SK-N-SH (cell line): ENCODE data around the gene MRPL55. TPM values are rescaled to one million over a fixed set of nuclear protein-coding genes. Genes with fewer than 3 reads are reported as not detected.

Experiments
- CTCF ChIA-PET: fragments of 300-600, 350-600 bp; formaldehyde crosslinking; extraction: SDS; loops from one replicate; lab custom pipeline; 2021; lab: Yijun Ruan, JAX
- POLR2A ChIA-PET: fragments of 350-600 bp; sonication (Branson Sonifier 250); formaldehyde crosslinking; extraction: SDS; loops from one replicate; lab custom pipeline; 2020; ENCODE audit warnings: antibody characterized with exemption, inconsistent platforms; lab: Yijun Ruan, JAX
- DNase-seq: peaks from one replicate; pipeline ENCODE4 v3.0.0; 2012
- H2AFZ ChIP-seq: fragments of 200-600 bp; sonication (generic); 2 replicates; pipeline ENCODE4 v1.8.1; 2016; ENCODE audit warnings: antibody characterized with exemption, mild to moderate bottlenecking, low read depth
- H3F3A ChIP-seq: fragments of 200-600 bp; sonication (generic); replicated peaks from 2 replicates; pipeline ENCODE3; 2016; ENCODE audit warnings: antibody characterized with exemption, mild to moderate bottlenecking; ENCODE audit not compliant: insufficient read depth
- H3K27ac ChIP-seq, 2 experiments: fragments of 200-500 bp in 1 of 2; fragments of 200-600 bp in 1 of 2; sonication (Bioruptor generic) in 1 of 2; sonication (generic), shearing (Covaris generic) in 1 of 2; 2 replicates each; pipeline versions ENCODE4 v1.5.1 to v1.6.1; 2014 to 2016; ENCODE audit warnings: low read depth in 2 of 2, inconsistent platforms in 1 of 2, low read length in 1 of 2, mild to moderate bottlenecking in 1 of 2, mixed read lengths in 1 of 2
- H3K27me3 ChIP-seq: fragments of 200-600 bp; sonication (generic), shearing (Covaris generic); 2 replicates; pipeline ENCODE4 v1.6.1; 2016; ENCODE audit warnings: mixed run types; ENCODE audit not compliant: insufficient read depth
- H3K36me3 ChIP-seq, 2 experiments: fragments of 200-500 bp in 1 of 2; fragments of 200-600 bp in 1 of 2; sonication (Bioruptor generic) in 1 of 2; sonication (generic) in 1 of 2; replicated peaks in 1 of 2; 2 replicates each; pipeline versions ENCODE3 to v1.5.1; 2014 to 2016; ENCODE audit warnings: low read length in 1 of 2, mild to moderate bottlenecking in 1 of 2; ENCODE audit not compliant: insufficient read depth in 2 of 2, control insufficient read depth in 1 of 2
- H3K4me1 ChIP-seq, 2 experiments: fragments of 200-500 bp in 1 of 2; fragments of 200-600 bp in 1 of 2; sonication (Bioruptor generic) in 1 of 2; sonication (generic), shearing (Covaris generic) in 1 of 2; 2 replicates each; pipeline versions ENCODE4 v1.5.1 to v1.6.1; 2014 to 2016; ENCODE audit warnings: low read depth in 1 of 2, low read length in 1 of 2, mixed run types in 1 of 2; ENCODE audit not compliant: insufficient read depth in 2 of 2, control insufficient read depth in 1 of 2
- H3K4me2 ChIP-seq: fragments of 200-600 bp; sonication (generic), shearing (Covaris generic); 2 replicates; pipeline ENCODE4 v1.6.1; 2017; ENCODE audit warnings: mixed run types
- H3K4me3 ChIP-seq, 2 experiments: fragments of 200-500 bp in 1 of 2; fragments of 200-600 bp in 1 of 2; sonication (Bioruptor generic) in 1 of 2; sonication (generic), shearing (Covaris generic) in 1 of 2; 2 replicates each; pipeline versions ENCODE4 v1.5.1 to v1.8.1; 2014 to 2016; ENCODE audit warnings: low read depth in 2 of 2, inconsistent platforms in 1 of 2, low read length in 1 of 2, mild to moderate bottlenecking in 1 of 2, mixed read lengths in 1 of 2, moderate library complexity in 1 of 2
- H3K79me2 ChIP-seq: fragments of 200-600 bp; sonication (generic); 2 replicates; pipeline ENCODE4 v1.8.1; 2017; ENCODE audit warnings: mild to moderate bottlenecking; ENCODE audit not compliant: insufficient read depth
- H3K9ac ChIP-seq: fragments of 200-600 bp; sonication (generic); 2 replicates; pipeline ENCODE4 v1.6.1; 2017; ENCODE audit warnings: mixed run types
- H3K9me2 ChIP-seq: fragments of 200-600 bp; sonication (generic); 2 replicates; pipeline ENCODE4 v1.6.1; 2017; ENCODE audit warnings: mixed run types
- H3K9me3 ChIP-seq: fragments of 200-600 bp; sonication (generic); 2 replicates; pipeline ENCODE4 v1.6.1; 2017; ENCODE audit warnings: mixed run types, mild to moderate bottlenecking, moderate library complexity
- H4K20me1 ChIP-seq: fragments of 200-600 bp; sonication (generic); 2 replicates; pipeline ENCODE4 v1.6.1; 2017; ENCODE audit warnings: mild to moderate bottlenecking, mixed run types; ENCODE audit not compliant: insufficient read depth
- CHD2 ChIP-seq: fragments of 150-350 bp; IDR thresholded peaks from 2 replicates; pipeline ENCODE4 v1.6.1; 2018; ENCODE audit warnings: low read length; ENCODE audit not compliant: partially characterized antibody
- EP300 ChIP-seq, 2 experiments: IDR thresholded peaks; 2 replicates each; pipeline versions ENCODE4 v1.4.0 to v1.6.1; 2012; ENCODE audit warnings: borderline replicate concordance in 1 of 2, low read depth in 1 of 2, low read length in 1 of 2
- EZH2phosphoT487 ChIP-seq: fragments of 200-600 bp; sonication (generic); IDR thresholded peaks from 2 replicates; pipeline ENCODE4 v1.6.1; 2017; ENCODE audit warnings: low read depth, mixed run types, mild to moderate bottlenecking, antibody characterized with exemption, moderate library complexity, borderline replicate concordance
- FOXM1 ChIP-seq: IDR thresholded peaks from 2 replicates; pipeline ENCODE4 v1.4.0; 2012; ENCODE audit warnings: low read depth, mild to moderate bottlenecking
- GABPA ChIP-seq: IDR thresholded peaks from 2 replicates; pipeline ENCODE4 v1.4.0; 2012; ENCODE audit warnings: low read depth, mild to moderate bottlenecking
- IRF3 ChIP-seq: fragments of 150-350 bp; IDR thresholded peaks from 2 replicates; pipeline ENCODE4 v1.6.1; 2016; ENCODE audit warnings: mild to moderate bottlenecking, low read depth, low read length
- JUND ChIP-seq: IDR thresholded peaks from 2 replicates; pipeline ENCODE4 v1.4.0; 2012
- MXI1 ChIP-seq: IDR thresholded peaks from 2 replicates; pipeline ENCODE4 v1.6.1; 2012; ENCODE audit warnings: mild to moderate bottlenecking, low read depth, low read length, improper control_type of control experiment
- NRF1 ChIP-seq: IDR thresholded peaks from 2 replicates; pipeline ENCODE4 v1.6.1; 2012; ENCODE audit warnings: low read depth, mild to moderate bottlenecking, low read length
- POLR2AphosphoS5 ChIP-seq: IDR thresholded peaks from 2 replicates; pipeline ENCODE4 v1.6.1; 2012; ENCODE audit warnings: low read depth, low read length
- RCOR1 ChIP-seq: fragments of 150-350 bp; IDR thresholded peaks from 2 replicates; pipeline ENCODE4 v1.6.1; 2017; ENCODE audit warnings: antibody characterized with exemption, low read length
- REST ChIP-seq: IDR thresholded peaks from 2 replicates; pipeline ENCODE4 v1.6.1; 2012; ENCODE audit warnings: mild to moderate bottlenecking, low read depth, low read length, moderate library complexity
- RXRA ChIP-seq: IDR thresholded peaks from 2 replicates; pipeline ENCODE4 v1.4.0; 2012; ENCODE audit warnings: low read depth, mild to moderate bottlenecking, borderline replicate concordance
- WGBS: methylation state at CpG from one replicate; pipeline ENCODE4 v1.1.6; 2017; ENCODE audit warnings: low lambda C conversion rate; 5-methylcytosine and 5-hydroxymethylcytosine counted together
- polyA plus RNA-seq, 3 experiments: library from polyadenylated mRNA; depleted of rRNA; stranded (reverse); fragments of >200 nt; gene quantifications; 2 replicates each; pipeline ENCODE4 v1.2.3, GENCODE V29; 2012
- TF ChIP-seq, protein P1 (sequence below): IDR thresholded peaks from 2 replicates; pipeline ENCODE4 v1.4.0; 2012; ENCODE audit warnings: low read depth

The MRPL55 gene
- polyA plus RNA-seq, 1 of the 3 experiments (the other 2 are of a cell fraction) = 75.3 TPM

DNA sequence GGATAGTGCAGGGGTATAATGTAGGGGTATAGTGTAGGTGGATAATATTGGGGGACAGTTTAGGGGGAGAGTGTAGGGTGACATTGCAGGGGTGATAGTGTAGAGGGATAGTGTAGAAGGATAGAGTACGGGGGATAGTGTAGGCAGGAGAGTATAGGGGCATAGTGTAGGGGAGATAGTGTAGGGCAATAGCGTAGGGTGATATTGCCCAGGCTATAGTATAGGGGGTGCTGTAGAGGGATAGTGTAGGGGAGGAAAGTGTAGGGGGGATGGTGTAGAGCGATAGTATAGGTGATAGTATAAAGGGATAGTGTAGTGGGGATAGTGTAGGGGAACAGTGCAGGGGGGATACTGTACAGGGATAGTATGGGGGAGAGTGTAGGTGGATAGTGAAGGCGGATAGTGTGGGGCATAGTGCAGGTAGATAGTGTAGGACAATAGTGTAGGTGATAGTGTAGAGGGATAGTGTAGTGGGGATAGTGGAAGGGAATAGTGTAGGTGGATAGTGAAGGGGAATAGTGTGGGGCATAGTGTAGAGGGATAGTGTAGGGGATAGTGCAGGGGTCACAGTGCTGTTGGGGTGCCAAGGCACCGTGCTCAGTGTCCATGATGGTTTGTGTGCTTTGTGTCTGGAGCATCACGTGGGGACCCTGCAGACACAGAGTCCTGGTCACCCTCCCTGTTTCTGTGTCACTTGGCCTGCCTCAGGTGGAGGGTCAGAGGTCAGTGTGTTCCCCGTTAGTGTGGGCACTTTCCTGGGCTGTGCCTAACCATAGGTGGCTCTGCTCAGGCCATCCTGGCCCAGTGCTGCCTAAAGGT, 37.1 kb downstream of the MRPL55 start:
- ChIA-PET CTCF (no interaction called here), POLR2A (no interaction called here)
- H3K9ac ChIP-seq = no peak overlapping the region
- 65% methylated on average over 7 of the region's 7 CpGs for WGBS
- no peaks in the 10 kb centered on the region for H3K9me3 ChIP-seq
- H3K4me1 ChIP-seq = peaks cover 0 to 20% of the 10 kb centered on the region in 2 experiments; a peak in 1 of 4 replicates
- no peaks in the 10 kb centered on the region for H3K9me2 ChIP-seq
- DNase-seq = no peak
- no peaks in the 10 kb centered on the region for H4K20me1 ChIP-seq
- no peaks in the 10 kb centered on the region for H3K36me3 ChIP-seq
- no peak overlapping the region for H3K4me2 ChIP-seq
- H3K4me3 ChIP-seq = no peak overlapping the region
- no peak overlapping the region for H2AFZ ChIP-seq
- H3K27me3 ChIP-seq = peaks cover 11% of the 10 kb centered on the region; the same call in 1 of the 2 replicates
- H3K79me2 ChIP-seq = no peaks in the 10 kb centered on the region
- no peak for TF ChIP-seq EP300 (IDR thresholded peaks at IDR 0.05; ENCODE audit: borderline replicate concordance in 1 of 2, low read depth in 1 of 2, low read length in 1 of 2)
- TF ChIP-seq REST = no peak
- TF ChIP-seq POLR2AphosphoS5 = no peak
- TF ChIP-seq GABPA = no peak
- no peak overlapping the region for H3K27ac ChIP-seq
- H3F3A ChIP-seq = peaks cover 7% of the 10 kb centered on the region

DNA sequence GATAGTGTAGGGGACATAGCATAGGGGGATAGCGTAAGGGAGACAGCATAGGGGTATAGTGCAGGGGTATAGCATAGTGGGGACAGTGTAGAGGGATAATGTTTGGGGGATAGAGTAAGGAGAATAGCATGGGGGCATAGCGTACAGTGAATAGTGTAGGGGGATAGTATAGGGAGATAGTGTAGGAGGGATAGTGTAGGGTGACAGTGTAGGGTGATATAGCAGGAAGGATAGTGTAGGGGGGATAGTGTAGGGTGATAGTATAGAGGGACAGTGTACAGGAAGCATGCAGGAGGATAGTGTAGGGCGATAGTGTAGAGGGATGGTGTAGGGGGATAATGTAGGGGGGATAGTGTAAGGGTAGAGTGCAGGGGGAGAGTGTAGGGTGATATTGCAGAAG, 38.2 kb downstream of the MRPL55 start:
- H3K9me3 ChIP-seq = no peaks in the 10 kb centered on the region
- peaks cover 0 to 20% of the 10 kb centered on the region in 2 experiments; a peak in 1 of 4 replicates for H3K4me1 ChIP-seq
- no peaks in the 10 kb centered on the region for H3K79me2 ChIP-seq
- no peak overlapping the region for H3K9ac ChIP-seq
- no peak overlapping the region for H3K27ac ChIP-seq
- H3K4me2 ChIP-seq = no peak overlapping the region
- POLR2A ChIA-PET = no interaction called here
- no peaks in the 10 kb centered on the region for H3K9me2 ChIP-seq
- CTCF ChIA-PET = no interaction called here
- H3K36me3 ChIP-seq = no peaks in the 10 kb centered on the region
- no peaks in the 10 kb centered on the region for H4K20me1 ChIP-seq
- H3F3A ChIP-seq = peaks cover 7% of the 10 kb centered on the region
- peaks cover 16% of the 10 kb centered on the region; the same call in 1 of the 2 replicates for H3K27me3 ChIP-seq
- DNase-seq = no peak
- TF ChIP-seq IRF3 (no peak), CHD2 (no peak), NRF1 (no peak), JUND (no peak), FOXM1 (no peak), GABPA (no peak), RCOR1 (no peak), EZH2phosphoT487 (no peak), RXRA (no peak), MXI1 (no peak)
- TF ChIP-seq, protein P1, sequence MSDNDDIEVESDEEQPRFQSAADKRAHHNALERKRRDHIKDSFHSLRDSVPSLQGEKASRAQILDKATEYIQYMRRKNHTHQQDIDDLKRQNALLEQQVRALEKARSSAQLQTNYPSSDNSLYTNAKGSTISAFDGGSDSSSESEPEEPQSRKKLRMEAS = no peak
- H3K4me3 ChIP-seq = no peak overlapping the region
- 8% methylated on average over 3 of the region's 3 CpGs for WGBS
- H2AFZ ChIP-seq = no peak overlapping the region
